HFF-Myc (cell line): ENCODE measurements around the gene KCNQ1.

Experiments used
- DNase-seq: peaks from one replicate; pipeline ENCODE4 v3.0.0-alpha.2; 2011; ENCODE audit warnings: low read depth; ENCODE audit errors: extremely low read depth
- H3K4me3 ChIP-seq: replicated peaks from 2 replicates; pipeline ENCODE4 v1.5.1; 2011; ENCODE audit warnings: low read depth, mild to moderate bottlenecking, control low read depth, low read length
- TF ChIP-seq, protein P1 (sequence below): IDR thresholded peaks from 2 replicates; pipeline ENCODE4 v1.5.1; 2012; ENCODE audit warnings: mild to moderate bottlenecking, low read depth, low read length, control low read depth; ENCODE audit errors: missing control alignments

The KCNQ1 gene

DNA sequence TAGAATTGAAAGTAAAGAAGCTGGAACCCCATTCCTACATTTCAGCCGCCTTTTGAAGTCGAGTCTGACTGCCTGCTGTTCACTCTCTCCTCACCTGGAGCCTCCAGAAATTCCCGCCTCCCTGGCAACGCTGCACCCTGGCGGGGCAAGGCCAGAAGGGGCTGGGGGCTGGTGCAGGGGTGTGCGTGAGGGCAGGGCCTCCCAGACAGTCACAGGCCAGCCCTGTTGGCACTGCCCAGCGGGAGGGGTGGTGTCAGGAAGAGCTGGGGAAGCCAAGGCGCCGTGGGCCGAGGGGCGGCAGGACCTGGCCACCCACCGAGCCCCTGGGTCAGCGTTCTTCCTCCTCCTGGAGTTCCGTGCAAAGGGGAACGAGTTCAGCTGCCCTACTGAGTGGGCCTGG is 131.7 kb downstream of the KCNQ1 start:
- TF ChIP-seq, protein P1, sequence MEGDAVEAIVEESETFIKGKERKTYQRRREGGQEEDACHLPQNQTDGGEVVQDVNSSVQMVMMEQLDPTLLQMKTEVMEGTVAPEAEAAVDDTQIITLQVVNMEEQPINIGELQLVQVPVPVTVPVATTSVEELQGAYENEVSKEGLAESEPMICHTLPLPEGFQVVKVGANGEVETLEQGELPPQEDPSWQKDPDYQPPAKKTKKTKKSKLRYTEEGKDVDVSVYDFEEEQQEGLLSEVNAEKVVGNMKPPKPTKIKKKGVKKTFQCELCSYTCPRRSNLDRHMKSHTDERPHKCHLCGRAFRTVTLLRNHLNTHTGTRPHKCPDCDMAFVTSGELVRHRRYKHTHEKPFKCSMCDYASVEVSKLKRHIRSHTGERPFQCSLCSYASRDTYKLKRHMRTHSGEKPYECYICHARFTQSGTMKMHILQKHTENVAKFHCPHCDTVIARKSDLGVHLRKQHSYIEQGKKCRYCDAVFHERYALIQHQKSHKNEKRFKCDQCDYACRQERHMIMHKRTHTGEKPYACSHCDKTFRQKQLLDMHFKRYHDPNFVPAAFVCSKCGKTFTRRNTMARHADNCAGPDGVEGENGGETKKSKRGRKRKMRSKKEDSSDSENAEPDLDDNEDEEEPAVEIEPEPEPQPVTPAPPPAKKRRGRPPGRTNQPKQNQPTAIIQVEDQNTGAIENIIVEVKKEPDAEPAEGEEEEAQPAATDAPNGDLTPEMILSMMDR: no peak
- DNase-seq: no peak
- H3K4me3 ChIP-seq: no peak overlapping the region

- DNase-seq: no peak
- TF ChIP-seq, protein P1: no peak
- no peak overlapping the region for H3K4me3 ChIP-seq
Observed at GRCh38 chr11:2577031-2577990, 132.5 kb downstream of the KCNQ1 start.

GRCh38 chr11:2577991-2578928 is 133.5 kb downstream of the KCNQ1 start:
- TF ChIP-seq, protein P1: no peak
- DNase-seq: no peak
- H3K4me3 ChIP-seq: no peak overlapping the region

DNA sequence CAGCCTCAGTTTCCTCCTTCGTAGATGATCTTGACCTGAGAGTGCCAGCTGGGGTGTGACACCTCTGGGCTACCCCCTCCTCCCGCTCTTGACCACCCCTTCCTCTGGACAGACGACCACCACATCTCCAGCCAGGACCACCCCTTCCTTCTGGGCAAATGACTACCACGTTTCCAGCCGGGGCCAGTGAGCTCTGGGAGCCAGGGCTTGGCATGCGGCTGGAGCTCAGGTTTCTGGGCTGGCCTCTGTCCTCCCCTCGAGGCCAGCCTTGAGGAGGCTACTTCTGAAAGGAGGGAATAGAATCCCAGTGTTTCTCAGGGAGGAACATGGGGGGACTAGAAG is 134.1 kb downstream of the KCNQ1 start:
- no peak overlapping the region for H3K4me3 ChIP-seq
- DNase-seq: no peak
- TF ChIP-seq, protein P1: no peak

- TF ChIP-seq, protein P1: no peak
- H3K4me3 ChIP-seq: no peak overlapping the region
- DNase-seq: no peak
Observed at GRCh38 chr11:2579315-2580060, 134.7 kb downstream of the KCNQ1 start.

DNA sequence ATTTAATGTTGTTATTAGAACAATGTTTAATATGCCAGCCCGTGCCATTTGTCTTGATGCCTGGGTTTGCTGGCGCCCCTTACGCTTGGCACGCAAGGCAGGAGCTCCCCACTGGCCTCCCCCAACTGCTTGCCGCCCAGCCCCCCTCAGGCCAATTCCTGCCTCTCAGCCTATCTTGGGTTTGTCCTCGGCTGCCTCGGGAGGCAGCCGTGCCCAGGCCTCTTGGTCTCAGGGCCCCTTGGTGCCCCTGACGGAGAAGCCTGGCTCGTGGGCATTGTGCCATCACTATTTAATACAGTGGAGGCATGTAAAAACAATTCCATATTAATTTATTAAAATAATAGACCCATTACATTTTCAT is 135.2 kb downstream of the KCNQ1 start:
- DNase-seq: no peak
- TF ChIP-seq, protein P1: no peak
- H3K4me3 ChIP-seq: no peak overlapping the region
